ENCODE measurements around the gene CD7. TPM values are rescaled to one million over a fixed set of nuclear protein-coding genes. Genes with fewer than 3 reads are reported as not detected.

The CD7 gene
- total RNA-seq, 4 donors from 2014 or later = 0.45 to 3.0 (median 2.5) TPM; not detected in 1

GRCh38 chr17:82320140-82320840, 2.9 kb upstream of the CD7 start:
- WGBS, 2 donors = 75 to 84% methylated on average over 17 to 23 of the region's 26 CpGs
- peaks cover 0 to 5% of the 10 kb centered on the region in 2 donors for H3K4me1 ChIP-seq
- TF ChIP-seq, protein P1, sequence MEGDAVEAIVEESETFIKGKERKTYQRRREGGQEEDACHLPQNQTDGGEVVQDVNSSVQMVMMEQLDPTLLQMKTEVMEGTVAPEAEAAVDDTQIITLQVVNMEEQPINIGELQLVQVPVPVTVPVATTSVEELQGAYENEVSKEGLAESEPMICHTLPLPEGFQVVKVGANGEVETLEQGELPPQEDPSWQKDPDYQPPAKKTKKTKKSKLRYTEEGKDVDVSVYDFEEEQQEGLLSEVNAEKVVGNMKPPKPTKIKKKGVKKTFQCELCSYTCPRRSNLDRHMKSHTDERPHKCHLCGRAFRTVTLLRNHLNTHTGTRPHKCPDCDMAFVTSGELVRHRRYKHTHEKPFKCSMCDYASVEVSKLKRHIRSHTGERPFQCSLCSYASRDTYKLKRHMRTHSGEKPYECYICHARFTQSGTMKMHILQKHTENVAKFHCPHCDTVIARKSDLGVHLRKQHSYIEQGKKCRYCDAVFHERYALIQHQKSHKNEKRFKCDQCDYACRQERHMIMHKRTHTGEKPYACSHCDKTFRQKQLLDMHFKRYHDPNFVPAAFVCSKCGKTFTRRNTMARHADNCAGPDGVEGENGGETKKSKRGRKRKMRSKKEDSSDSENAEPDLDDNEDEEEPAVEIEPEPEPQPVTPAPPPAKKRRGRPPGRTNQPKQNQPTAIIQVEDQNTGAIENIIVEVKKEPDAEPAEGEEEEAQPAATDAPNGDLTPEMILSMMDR (IDR thresholded peaks at IDR 0.05) = no peak
- TF ChIP-seq POLR2A (IDR thresholded peaks at IDR 0.05) = no peak
- H3K27ac ChIP-seq = no peak overlapping the region
- no peak overlapping the region for H3K4me3 ChIP-seq (replicated peaks in 1 of 3)
- intact Hi-C loops (cut with DNase I) = loop anchor here (2.0 to 5.0 kb wide), 3 partner anchors 83 to 293 kb away; no protein-coding TSS in a partner anchor
- H3K27me3 ChIP-seq = no peaks in the 10 kb centered on the region
- DNase-seq = no peak
- H3K9me3 ChIP-seq = no peaks in the 10 kb centered on the region
- no peaks in the 10 kb centered on the region for H3K36me3 ChIP-seq

DNA sequence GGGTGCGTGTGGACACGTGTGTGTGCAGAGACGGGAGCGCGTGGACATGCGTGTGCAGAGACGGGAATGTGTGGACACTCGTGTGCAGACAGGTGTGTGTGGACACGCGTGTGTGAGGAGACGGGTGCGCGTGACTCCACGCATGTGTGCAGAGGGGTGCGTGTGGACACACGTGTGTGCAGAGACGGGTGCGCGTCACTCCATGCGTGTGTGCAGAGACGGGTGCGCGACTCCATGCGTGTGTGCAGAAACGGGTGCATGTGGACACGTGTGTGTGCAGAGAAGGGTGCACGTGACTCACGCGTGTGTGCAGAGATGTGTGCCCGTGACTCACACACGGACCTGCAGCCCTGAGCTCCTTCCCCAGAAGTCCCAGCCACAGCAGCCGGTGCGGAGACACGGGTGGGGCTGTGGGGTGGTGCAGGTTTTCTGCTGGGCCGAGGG, 2.2 kb upstream of the CD7 start:
- Histone ChIP-seq H3K36me3 (no peaks in the 10 kb centered on the region), H3K4me3 (replicated peaks in 1 of 3) (no peak overlapping the region), H3K9me3 (no peaks in the 10 kb centered on the region), H3K27ac (no peak overlapping the region), H3K4me1 (peaks cover 0 to 5% of the 10 kb centered on the region in 2 donors), H3K27me3 (no peaks in the 10 kb centered on the region)
- 90 to 93% methylated on average over 34 to 35 of the region's 35 CpGs for WGBS, 2 donors
- TF ChIP-seq POLR2A (IDR thresholded peaks at IDR 0.05) = no peak
- TF ChIP-seq, protein P1 (IDR thresholded peaks at IDR 0.05) = no peak
- DNase-seq = no peak
- intact Hi-C loops (cut with DNase I) = loop anchor here (2.0 to 5.0 kb wide), 3 partner anchors 82 to 292 kb away; no protein-coding TSS in a partner anchor

GRCh38 chr17:82318772-82319606, 1.6 kb upstream of the CD7 start:
- Histone ChIP-seq H3K27ac (no peak overlapping the region), H3K4me3 (replicated peaks in 1 of 3) (no peak overlapping the region), H3K27me3 (no peaks in the 10 kb centered on the region), H3K9me3 (no peaks in the 10 kb centered on the region), H3K36me3 (no peaks in the 10 kb centered on the region), H3K4me1 (peaks cover 0 to 5% of the 10 kb centered on the region in 2 donors)
- no peak for DNase-seq
- no peak for TF ChIP-seq POLR2A (IDR thresholded peaks at IDR 0.05)
- TF ChIP-seq, protein P1 (IDR thresholded peaks at IDR 0.05) = no peak
- 92 to 93% methylated on average over 76 of the region's 76 CpGs for WGBS, 2 donors
- intact Hi-C loops (cut with DNase I) = no loop called here

GRCh38 chr17:82318169-82318498, 726 bp upstream of the CD7 start:
- no peaks in the 10 kb centered on the region for H3K27me3 ChIP-seq
- H3K4me3 ChIP-seq (replicated peaks in 1 of 3) = no peak overlapping the region
- H3K4me1 ChIP-seq = peaks cover 0 to 5% of the 10 kb centered on the region in 2 donors
- TF ChIP-seq, protein P1 (IDR thresholded peaks at IDR 0.05) = no peak
- no peak for TF ChIP-seq POLR2A (IDR thresholded peaks at IDR 0.05)
- DNase-seq = no peak
- H3K9me3 ChIP-seq = no peaks in the 10 kb centered on the region
- 93 to 95% methylated on average over 20 of the region's 20 CpGs for WGBS, 2 donors
- H3K27ac ChIP-seq = no peak overlapping the region
- H3K36me3 ChIP-seq = no peaks in the 10 kb centered on the region
- intact Hi-C loops (cut with DNase I) = no loop called here

Data from thyroid gland (tissue), 4 donors.